Endodermal cell (in vitro differentiated cells): Measurements from ENCODE around the gene SYN1. TPM values are rescaled to one million over a fixed set of nuclear protein-coding genes. Genes with fewer than 3 reads are reported as not detected.

ENCODE experiments used
- DNase-seq: peaks from one replicate; pipeline ENCODE4 v3.0.0-alpha.2; 2017
- H3K27ac ChIP-seq: 2 replicates; pipeline ENCODE4 v1.5.1; 2013; ENCODE audit warnings: mild to moderate bottlenecking, low read depth, low read length, moderate library complexity
- H3K27me3 ChIP-seq: 2 replicates; pipeline ENCODE4 v1.6.1; 2013; ENCODE audit warnings: mild to moderate bottlenecking, low read length, moderate library complexity; ENCODE audit not compliant: insufficient read depth, control insufficient read depth, poor library complexity, severe bottlenecking
- H3K36me3 ChIP-seq: 2 replicates; pipeline ENCODE4 v1.7.0; 2013; ENCODE audit warnings: mild to moderate bottlenecking, low read length, moderate library complexity; ENCODE audit not compliant: control insufficient read depth, insufficient read depth
- H3K4me1 ChIP-seq: one replicate; pipeline ENCODE4 v1.7.0; 2013; ENCODE audit warnings: low read length; ENCODE audit not compliant: control insufficient read depth, insufficient read depth
- H3K4me3 ChIP-seq: 2 replicates; pipeline ENCODE4 v1.5.1; 2013; ENCODE audit warnings: mild to moderate bottlenecking, low read length, moderate library complexity
- H3K9ac ChIP-seq: 2 replicates; pipeline ENCODE4 v1.6.1; 2013; ENCODE audit warnings: mild to moderate bottlenecking, low read length, moderate library complexity; ENCODE audit not compliant: poor library complexity, severe bottlenecking; ENCODE audit errors: extremely low read depth
- H3K9me3 ChIP-seq: 2 replicates; pipeline ENCODE4 v1.6.1; 2013; ENCODE audit warnings: mild to moderate bottlenecking, low read length, moderate library complexity; ENCODE audit not compliant: control insufficient read depth
- H3K27ac Mint-ChIP-seq: 2 replicates; pipeline ENCODE4 v1.8.0; 2020; ENCODE audit warnings: mixed read lengths
- H3K27me3 Mint-ChIP-seq: 2 replicates; pipeline ENCODE4 v1.8.0; 2021; ENCODE audit warnings: mild to moderate bottlenecking, mixed read lengths; ENCODE audit not compliant: insufficient read depth
- H3K36me3 Mint-ChIP-seq: 2 replicates; pipeline ENCODE4 v1.8.0; 2020; ENCODE audit warnings: low read depth, mixed read lengths
- H3K4me1 Mint-ChIP-seq: 2 replicates; pipeline ENCODE4 v1.8.0; 2020; ENCODE audit warnings: mixed read lengths
- H3K4me3 Mint-ChIP-seq: 2 replicates; pipeline ENCODE4 v1.8.0; 2020; ENCODE audit warnings: mild to moderate bottlenecking, moderate library complexity, mixed read lengths
- H3K9me3 Mint-ChIP-seq: 2 replicates; pipeline ENCODE4 v1.8.0; 2020; ENCODE audit warnings: mild to moderate bottlenecking, mixed read lengths
- CTCF ChIP-seq: fragments of 200-600 bp; sonication (generic); conservative IDR thresholded peaks from 2 replicates; pipeline ENCODE4 v1.5.0; 2021; ENCODE audit warnings: antibody characterized with exemption, mild to moderate bottlenecking
- WGBS, 2 experiments: methylation state at CpG; one replicate each; pipeline versions ENCODE4 v1.1.5 to v1.1.7; 2013; ENCODE audit warnings: missing lambda C conversion rate in 2 of 2, mixed read lengths in 1 of 2; ENCODE audit not compliant: insufficient coverage in 1 of 2, insufficient read length in 1 of 2; 5-methylcytosine and 5-hydroxymethylcytosine counted together
- total RNA-seq, 2 donors: library from RNA; stranded (reverse); fragmentation: NEBNext Ultra II Directional in 1 of 2; extraction: Animal tissue kit (Norgen Biotek cat#: 25700) in 1 of 2; gene quantifications; 2 replicates in 1 of 2; 3 replicates in 1 of 2; pipeline ENCODE4 v1.2.1, GENCODE V29; 2021

Gene SYN1
- total RNA-seq, 2 donors from 2014 or later = 4.9 to 5.3 TPM

- TF ChIP-seq CTCF = no peak
- WGBS, 2 experiments = 0% methylated on average over 48 of the region's 54 CpGs; no CpG with 5 or more reads in 1 of the 2 experiments
- H3K27ac ChIP-seq = peak within 1 kb of the TSS; percentile 97
- H3K9me3 ChIP-seq = no peaks in the 10 kb centered on the region
- H3K36me3 ChIP-seq = peaks cover 26% of the 10 kb centered on the region
- no peaks in the 10 kb centered on the region for H3K4me1 ChIP-seq
- H3K4me1 Mint-ChIP-seq = no peaks in the 10 kb centered on the region
- H3K36me3 Mint-ChIP-seq = peaks cover 19% of the 10 kb centered on the region
- H3K9me3 Mint-ChIP-seq = peaks cover 66% of the 10 kb centered on the region
- no peaks in the 10 kb centered on the region for H3K27me3 ChIP-seq
- H3K27me3 Mint-ChIP-seq = peaks cover 3% of the 10 kb centered on the region
- peak within 1 kb of the TSS; percentile 89 for H3K9ac ChIP-seq
- peak within 1 kb of the TSS; percentile 83 for H3K4me3 Mint-ChIP-seq
- peak within 1 kb of the TSS; percentile 89 for H3K4me3 ChIP-seq
- peak; percentile 96 for DNase-seq
- H3K27ac Mint-ChIP-seq = peak within 1 kb of the TSS; percentile 99
Measured at GRCh38 chrX:47658684-47659420, 39.2 kb upstream of the SYN1 start, which contains the start of gene UXT. UXT (minus strand) TSS chrX:47659180; CDS start chrX:47658927, 253 bp downstream.

- peak overlapping the region; percentile 89 for H3K4me3 ChIP-seq
- H3K27ac ChIP-seq = peak overlapping the region; percentile 97
- no peaks in the 10 kb centered on the region for H3K9me3 ChIP-seq
- H3K4me3 Mint-ChIP-seq = peak overlapping the region; percentile 83
- 2% methylated on average over 13 of the region's 13 CpGs; no CpG with 5 or more reads in 1 of the 2 experiments for whole genome bisulfite sequencing, 2 experiments
- H3K36me3 Mint-ChIP-seq = peaks cover 24% of the 10 kb centered on the region
- DNase-seq = no peak
- no peaks in the 10 kb centered on the region for H3K27me3 ChIP-seq
- H3K4me1 Mint-ChIP-seq = no peaks in the 10 kb centered on the region
- H3K27ac Mint-ChIP-seq = peak overlapping the region; percentile 99
- H3K4me1 ChIP-seq = no peaks in the 10 kb centered on the region
- peak overlapping the region; percentile 65 for H3K9ac ChIP-seq
- H3K27me3 Mint-ChIP-seq = peaks cover 3% of the 10 kb centered on the region
- no peak for TF ChIP-seq CTCF
- H3K9me3 Mint-ChIP-seq = peaks cover 71% of the 10 kb centered on the region
- peaks cover 31% of the 10 kb centered on the region for H3K36me3 ChIP-seq
Measured at GRCh38 chrX:47658301-47658683, 38.6 kb upstream of the SYN1 start.

GRCh38 chrX:47651043-47651905 is 31.6 kb upstream of the SYN1 start:
- peaks cover 11% of the 10 kb centered on the region for H3K4me1 Mint-ChIP-seq
- peak overlapping the region; percentile 94 for H3K27ac Mint-ChIP-seq
- no peaks in the 10 kb centered on the region for H3K27me3 ChIP-seq
- peaks cover 70% of the 10 kb centered on the region for H3K9me3 Mint-ChIP-seq
- H3K4me3 Mint-ChIP-seq = peak overlapping the region; percentile 71
- H3K36me3 ChIP-seq = peaks cover 21% of the 10 kb centered on the region
- WGBS, 2 experiments = 2 to 19% methylated on average over 10 to 19 of the region's 19 CpGs
- no peaks in the 10 kb centered on the region for H3K9me3 ChIP-seq
- H3K27ac ChIP-seq = peak overlapping the region; percentile 26
- no peaks in the 10 kb centered on the region for H3K27me3 Mint-ChIP-seq
- H3K4me1 ChIP-seq = no peaks in the 10 kb centered on the region
- TF ChIP-seq CTCF = no peak
- no peak overlapping the region for H3K9ac ChIP-seq
- peak overlapping the region; percentile 76 for H3K4me3 ChIP-seq
- peaks cover 32% of the 10 kb centered on the region for H3K36me3 Mint-ChIP-seq
- DNase-seq = no peak
